Neural cell (in vitro differentiated cells): ENCODE measurements around the gene DTNBP1. TPM values are rescaled to one million over a fixed set of nuclear protein-coding genes. Genes with fewer than 3 reads are reported as not detected.

ENCODE experiments used
- H2AFZ ChIP-seq: fragments of 200-600, 300-800 bp; sonication (generic), shearing (Covaris generic); 2 replicates; pipeline ENCODE4 v1.6.0; 2014; ENCODE audit warnings: low read depth, mild to moderate bottlenecking, antibody characterized with exemption, low read length, moderate library complexity
- H3F3A ChIP-seq: fragments of 200-600 bp; shearing (Covaris generic); 2 replicates; pipeline ENCODE4 v1.6.1; 2016; ENCODE audit warnings: mild to moderate bottlenecking, moderate library complexity, mixed read lengths, antibody characterized with exemption, low read length; ENCODE audit not compliant: insufficient read depth, poor library complexity, severe bottlenecking
- H3K27ac ChIP-seq: fragments of 200-600, 300-800 bp; sonication (generic), shearing (Covaris generic); 2 replicates; pipeline ENCODE4 v1.5.1; 2014; ENCODE audit warnings: mild to moderate bottlenecking, low read length, moderate library complexity
- H3K27me3 ChIP-seq: fragments of 300-800, 200-600 bp; sonication (generic), shearing (Covaris generic); 2 replicates; pipeline ENCODE4 v1.6.0; 2014; ENCODE audit warnings: mild to moderate bottlenecking, low read depth, low read length, moderate library complexity; ENCODE audit not compliant: insufficient read depth
- H3K36me3 ChIP-seq: fragments of 300-800, 200-600 bp; sonication (generic), shearing (Covaris generic); 2 replicates; pipeline ENCODE4 v1.5.1; 2014; ENCODE audit warnings: mild to moderate bottlenecking, antibody characterized with exemption, low read length, moderate library complexity; ENCODE audit not compliant: insufficient read depth
- H3K4me2 ChIP-seq: fragments of 300-800, 200-600 bp; sonication (generic), shearing (Covaris generic); 2 replicates; pipeline ENCODE4 v1.6.0; 2014; ENCODE audit warnings: mild to moderate bottlenecking, low read length
- H3K4me3 ChIP-seq: fragments of 300-800, 200-600 bp; sonication (generic), shearing (Covaris generic); 2 replicates; pipeline ENCODE4 v1.5.1; 2014; ENCODE audit warnings: mild to moderate bottlenecking, low read length, moderate library complexity
- H3K79me2 ChIP-seq: fragments of 200-600 bp; shearing (Covaris generic); replicated peaks from 2 replicates; pipeline ENCODE4 v1.6.0; 2014; ENCODE audit warnings: mild to moderate bottlenecking, low read length, moderate library complexity; ENCODE audit not compliant: insufficient read depth
- H3K9ac ChIP-seq: fragments of 300-800, 200-600 bp; sonication (generic), shearing (Covaris generic); 2 replicates; pipeline ENCODE4 v1.6.1; 2016; ENCODE audit warnings: mild to moderate bottlenecking, low read length, mixed read lengths
- H3K9me2 ChIP-seq: fragments of 200-600 bp; shearing (Covaris generic); 2 replicates; pipeline ENCODE4 v1.6.1; 2016; ENCODE audit warnings: mild to moderate bottlenecking, low read length, mixed read lengths; ENCODE audit not compliant: insufficient read depth
- H3K9me3 ChIP-seq: fragments of 200-600, 300-800 bp; sonication (generic), shearing (Covaris generic); 2 replicates; pipeline ENCODE4 v1.6.1; 2016; ENCODE audit warnings: mild to moderate bottlenecking, mixed run types, low read length, moderate library complexity, mixed read lengths
- H4K20me1 ChIP-seq: fragments of 200-600 bp; shearing (Covaris generic); 2 replicates; pipeline ENCODE4 v1.6.1; 2016; ENCODE audit warnings: mild to moderate bottlenecking, mixed run types; ENCODE audit not compliant: insufficient read depth
- CTCF ChIP-seq: fragments of 450-650 bp; IDR thresholded peaks from 2 replicates; pipeline ENCODE4 v1.5.1; 2014; ENCODE audit warnings: antibody characterized with exemption, mild to moderate bottlenecking, moderate library complexity; ENCODE audit not compliant: poor library complexity, severe bottlenecking
- EP300 ChIP-seq: fragments of 450-650 bp; conservative IDR thresholded peaks from 2 replicates; pipeline ENCODE4 v1.6.1; 2014; ENCODE audit warnings: antibody characterized with exemption, mild to moderate bottlenecking, moderate library complexity; ENCODE audit not compliant: poor library complexity, severe bottlenecking
- EZH2 ChIP-seq: fragments of 200-600, 300-800 bp; shearing (Covaris generic), sonication (generic); IDR thresholded peaks from 2 replicates; pipeline ENCODE4 v1.6.1; 2014; ENCODE audit warnings: antibody characterized with exemption, low read length, borderline replicate concordance, mild to moderate bottlenecking; ENCODE audit not compliant: insufficient read depth, poor library complexity, severe bottlenecking
- MXI1 ChIP-seq: fragments of 450-650 bp; conservative IDR thresholded peaks from 2 replicates; pipeline ENCODE4 v1.6.1; 2014; ENCODE audit warnings: antibody characterized with exemption, mild to moderate bottlenecking; ENCODE audit not compliant: poor library complexity, severe bottlenecking
- POLR2AphosphoS5 ChIP-seq: IDR thresholded peaks from 2 replicates; pipeline ENCODE4 v1.6.1; 2012
- RAD21 ChIP-seq: fragments of 450-650 bp; conservative IDR thresholded peaks from 2 replicates; pipeline ENCODE4 v1.6.1; 2014; ENCODE audit warnings: antibody characterized with exemption, mild to moderate bottlenecking, moderate library complexity
- REST ChIP-seq: IDR thresholded peaks from 2 replicates; pipeline ENCODE4 v1.6.1; 2012; ENCODE audit warnings: borderline replicate concordance
- SMC3 ChIP-seq: fragments of 450-650 bp; conservative IDR thresholded peaks from 2 replicates; pipeline ENCODE4 v1.6.1; 2014; ENCODE audit warnings: antibody characterized with exemption, mild to moderate bottlenecking, moderate library complexity; ENCODE audit not compliant: poor library complexity
- TAF1 ChIP-seq: IDR thresholded peaks from 2 replicates; pipeline ENCODE4 v1.6.1; 2012; ENCODE audit warnings: low read depth
- polyA plus RNA-seq: library from polyadenylated mRNA; depleted of rRNA; stranded (reverse); fragments of >200 nt; gene quantifications from 2 replicates; pipeline ENCODE4 v1.2.3, GENCODE V29; 2014

The DTNBP1 gene
- polyA plus RNA-seq, 1 donor from 2014 or later, result 22.6 TPM

GRCh38 chr6:15674690-15675386, 12.0 kb upstream of the DTNBP1 start:
- no peaks in the 10 kb centered on the region for H3F3A ChIP-seq
- H3K9me3 ChIP-seq, result no peaks in the 10 kb centered on the region
- no peak overlapping the region for H3K4me2 ChIP-seq
- no peak overlapping the region for H3K27ac ChIP-seq
- no peaks in the 10 kb centered on the region for H4K20me1 ChIP-seq
- H2AFZ ChIP-seq, result no peak overlapping the region
- no peaks in the 10 kb centered on the region for H3K27me3 ChIP-seq
- no peaks in the 10 kb centered on the region for H3K9me2 ChIP-seq
- H3K9ac ChIP-seq, result no peak overlapping the region
- H3K79me2 ChIP-seq, result no peaks in the 10 kb centered on the region
- no peaks in the 10 kb centered on the region for H3K36me3 ChIP-seq
- TF ChIP-seq POLR2AphosphoS5 (no peak), SMC3 (no peak), MXI1 (no peak), RAD21 (no peak), EZH2 (no peak), TAF1 (no peak), REST (no peak), CTCF (no peak), EP300 (no peak)
- H3K4me3 ChIP-seq, result no peak overlapping the region

GRCh38 chr6:15673666-15674065, 10.8 kb upstream of the DTNBP1 start:
- Histone ChIP-seq H2AFZ (no peak overlapping the region), H3K9ac (no peak overlapping the region), H3K4me2 (no peak overlapping the region), H3F3A (no peaks in the 10 kb centered on the region), H3K79me2 (no peaks in the 10 kb centered on the region), H3K4me3 (no peak overlapping the region), H3K9me3 (no peaks in the 10 kb centered on the region), H3K27me3 (no peaks in the 10 kb centered on the region), H3K36me3 (no peaks in the 10 kb centered on the region), H3K9me2 (no peaks in the 10 kb centered on the region), H4K20me1 (no peaks in the 10 kb centered on the region), H3K27ac (no peak overlapping the region)
- TF ChIP-seq RAD21 (no peak), CTCF (no peak), EP300 (no peak), MXI1 (no peak), SMC3 (no peak), POLR2AphosphoS5 (no peak), EZH2 (no peak), TAF1 (no peak), REST (no peak)
